Stimulated activated naive CD4-positive, alpha-beta T cell (primary cell): ENCODE measurements around the gene OPRM1.
"Not testable (repeated sequence)": the region's sequence is repeated elsewhere in the genome, so short reads cannot be mapped to it uniquely, and the experiment has no call there.

Experiments used
- DNase-seq, 6 experiments: peaks; one replicate each; lab custom pipeline; 2025; lab: John Stamatoyannopoulos, UW

The OPRM1 gene

GRCh38 chr6:154241061-154241460, 202.0 kb downstream of the OPRM1 start:
- not testable (repeated sequence) for DNase-seq

- DNase-seq: no peak
These were observed 202.5 kb downstream of the OPRM1 start for GRCh38 chr6:154241581-154241980.

- DNase-seq: no peak
These were observed 203.7 kb downstream of the OPRM1 start for GRCh38 chr6:154242617-154243357.

GRCh38 chr6:154243793-154244750, 205.0 kb downstream of the OPRM1 start:
- DNase-seq: no peak

GRCh38 chr6:154245506-154245905, 206.5 kb downstream of the OPRM1 start:
- DNase-seq: peak in 2 of 6 experiments; percentile 18 to 26

- DNase-seq: peak in 1 of 6 experiments; percentile 23
These were observed 207.7 kb downstream of the OPRM1 start for GRCh38 chr6:154246723-154247118.

- peak in 4 of 6 experiments; percentile 17 to 65 (median 50) for DNase-seq
These were observed 208.2 kb downstream of the OPRM1 start for GRCh38 chr6:154247119-154247861.

- peak; percentile 19 to 80 (median 56) for DNase-seq
These were observed 210.7 kb downstream of the OPRM1 start for GRCh38 chr6:154249499-154250298.

GRCh38 chr6:154251116-154251515, 212.1 kb downstream of the OPRM1 start:
- no peak for DNase-seq

GRCh38 chr6:154252678-154253077, 213.6 kb downstream of the OPRM1 start:
- DNase-seq: peak in 3 of 6 experiments; percentile 4 to 25 (median 9)

GRCh38 chr6:154257067-154257466, 218.0 kb downstream of the OPRM1 start:
- DNase-seq: no peak

- no peak for DNase-seq
These were observed 219.2 kb downstream of the OPRM1 start for GRCh38 chr6:154258064-154258757.

GRCh38 chr6:154261688-154262397, 222.8 kb downstream of the OPRM1 start:
- no peak for DNase-seq

- DNase-seq: peak in 1 of 6 experiments; percentile 6
These were observed 227.6 kb downstream of the OPRM1 start for GRCh38 chr6:154266560-154267099.

GRCh38 chr6:154267508-154268106, 228.6 kb downstream of the OPRM1 start:
- DNase-seq: peak in 3 of 6 experiments; percentile 8 to 47 (median 11)

GRCh38 chr6:154268486-154268885, 229.4 kb downstream of the OPRM1 start:
- no peak for DNase-seq

GRCh38 chr6:154274168-154274567, 235.1 kb downstream of the OPRM1 start:
- DNase-seq: no peak

- peak in 4 of 6 experiments; percentile 6 to 67 (median 48) for DNase-seq
These were observed 238.0 kb downstream of the OPRM1 start for GRCh38 chr6:154276810-154277628.
